Neural crest cell (in vitro differentiated cells): Measurements from ENCODE around the gene SQSTM1. TPM values are rescaled to one million over a fixed set of nuclear protein-coding genes. Genes with fewer than 3 reads are reported as not detected.

Experiments used
- DNase-seq: peaks from one replicate; pipeline ENCODE4 v3.0.0; 2021; ENCODE audit warnings: low read depth, mixed read lengths, low spot score
- H3K27ac Mint-ChIP-seq: one replicate; pipeline ENCODE4 v1.8.0; 2021; ENCODE audit warnings: mild to moderate bottlenecking, mixed read lengths; ENCODE audit not compliant: unreplicated experiment
- H3K27me3 Mint-ChIP-seq: 2 replicates; pipeline ENCODE4 v1.8.0; 2021; ENCODE audit warnings: low read depth, mild to moderate bottlenecking, mixed read lengths
- H3K36me3 Mint-ChIP-seq: 2 replicates; pipeline ENCODE4 v1.8.0; 2021; ENCODE audit warnings: low read depth, mild to moderate bottlenecking, mixed read lengths
- H3K4me1 Mint-ChIP-seq: 2 replicates; pipeline ENCODE4 v1.8.0; 2021; ENCODE audit warnings: mixed read lengths
- H3K4me3 Mint-ChIP-seq: one replicate; pipeline ENCODE4 v1.8.0; 2021; ENCODE audit warnings: mild to moderate bottlenecking, mixed read lengths
- H3K9me3 Mint-ChIP-seq: 2 replicates; pipeline ENCODE4 v1.8.0; 2021; ENCODE audit warnings: mixed read lengths
- CTCF ChIP-seq: fragments of 200-600 bp; sonication (generic); conservative IDR thresholded peaks from 2 replicates; pipeline ENCODE4 v1.5.0; 2021; ENCODE audit warnings: antibody characterized with exemption, mild to moderate bottlenecking
- total RNA-seq: library from RNA; stranded (reverse); gene quantifications from 2 replicates; pipeline ENCODE4 v1.2.1, GENCODE V29; 2021

The SQSTM1 gene
- total RNA-seq, 1 donor from 2014 or later, result 69.5 TPM

GRCh38 chr5:179822059-179822432 is 1.3 kb downstream of the SQSTM1 start:
- Mint-ChIP-seq H3K36me3 (peaks cover 6% of the 10 kb centered on the region), H3K9me3 (no peaks in the 10 kb centered on the region), H3K4me1 (peaks cover 39% of the 10 kb centered on the region), H3K27me3 (peaks cover 10% of the 10 kb centered on the region), H3K27ac (no peak overlapping the region), H3K4me3 (peak overlapping the region; percentile 98)
- no peak for DNase-seq
- no peak for TF ChIP-seq CTCF

- H3K36me3 Mint-ChIP-seq, result peaks cover 8% of the 10 kb centered on the region
- H3K4me1 Mint-ChIP-seq, result peaks cover 39% of the 10 kb centered on the region
- H3K4me3 Mint-ChIP-seq, result peak overlapping the region; percentile 98
- H3K27ac Mint-ChIP-seq, result no peak overlapping the region
- TF ChIP-seq CTCF, result no peak
- no peaks in the 10 kb centered on the region for H3K9me3 Mint-ChIP-seq
- peaks cover 10% of the 10 kb centered on the region for H3K27me3 Mint-ChIP-seq
- DNase-seq, result no peak
Observed at GRCh38 chr5:179822444-179822990, 1.8 kb downstream of the SQSTM1 start.

- no peak overlapping the region for H3K27ac Mint-ChIP-seq
- no peaks in the 10 kb centered on the region for H3K9me3 Mint-ChIP-seq
- H3K36me3 Mint-ChIP-seq, result peaks cover 21% of the 10 kb centered on the region
- DNase-seq, result no peak
- peak overlapping the region; percentile 59 for H3K4me3 Mint-ChIP-seq
- peaks cover 34% of the 10 kb centered on the region for H3K4me1 Mint-ChIP-seq
- peaks cover 5% of the 10 kb centered on the region for H3K27me3 Mint-ChIP-seq
- TF ChIP-seq CTCF, result no peak
Observed at GRCh38 chr5:179823937-179824744, 3.4 kb downstream of the SQSTM1 start.

- Mint-ChIP-seq H3K27ac (no peak overlapping the region), H3K9me3 (no peaks in the 10 kb centered on the region), H3K27me3 (peaks cover 5% of the 10 kb centered on the region), H3K36me3 (peaks cover 27% of the 10 kb centered on the region), H3K4me3 (peak overlapping the region; percentile 59), H3K4me1 (peaks cover 37% of the 10 kb centered on the region)
- TF ChIP-seq CTCF, result no peak
- no peak for DNase-seq
Observed at GRCh38 chr5:179824745-179825112, 4.0 kb downstream of the SQSTM1 start.

- Mint-ChIP-seq H3K9me3 (peaks cover 3% of the 10 kb centered on the region), H3K36me3 (peaks cover 34% of the 10 kb centered on the region), H3K27me3 (peaks cover 3% of the 10 kb centered on the region), H3K27ac (no peak overlapping the region), H3K4me3 (no peak overlapping the region), H3K4me1 (peaks cover 31% of the 10 kb centered on the region)
- peak; percentile 25 for TF ChIP-seq CTCF
- DNase-seq, result no peak
Observed at GRCh38 chr5:179825655-179826182, 5.0 kb downstream of the SQSTM1 start.
